Activated CD4-positive, alpha-beta T cell treated with anti-CD3 and anti-CD28 coated beads for 48 hours (primary cell): Measurements from ENCODE around the gene ZNF747.
A peak's percentile ranks its signal among the peaks of the same experiment; 100 is the strongest.
"Not testable (repeated sequence)": the region's sequence is repeated elsewhere in the genome, so short reads cannot be mapped to it uniquely, and the experiment has no call there.

Experiments used
- DNase-seq: peaks from one replicate; pipeline ENCODE4 v3.0.0-alpha.2; 2020

ZNF747 gene

DNA sequence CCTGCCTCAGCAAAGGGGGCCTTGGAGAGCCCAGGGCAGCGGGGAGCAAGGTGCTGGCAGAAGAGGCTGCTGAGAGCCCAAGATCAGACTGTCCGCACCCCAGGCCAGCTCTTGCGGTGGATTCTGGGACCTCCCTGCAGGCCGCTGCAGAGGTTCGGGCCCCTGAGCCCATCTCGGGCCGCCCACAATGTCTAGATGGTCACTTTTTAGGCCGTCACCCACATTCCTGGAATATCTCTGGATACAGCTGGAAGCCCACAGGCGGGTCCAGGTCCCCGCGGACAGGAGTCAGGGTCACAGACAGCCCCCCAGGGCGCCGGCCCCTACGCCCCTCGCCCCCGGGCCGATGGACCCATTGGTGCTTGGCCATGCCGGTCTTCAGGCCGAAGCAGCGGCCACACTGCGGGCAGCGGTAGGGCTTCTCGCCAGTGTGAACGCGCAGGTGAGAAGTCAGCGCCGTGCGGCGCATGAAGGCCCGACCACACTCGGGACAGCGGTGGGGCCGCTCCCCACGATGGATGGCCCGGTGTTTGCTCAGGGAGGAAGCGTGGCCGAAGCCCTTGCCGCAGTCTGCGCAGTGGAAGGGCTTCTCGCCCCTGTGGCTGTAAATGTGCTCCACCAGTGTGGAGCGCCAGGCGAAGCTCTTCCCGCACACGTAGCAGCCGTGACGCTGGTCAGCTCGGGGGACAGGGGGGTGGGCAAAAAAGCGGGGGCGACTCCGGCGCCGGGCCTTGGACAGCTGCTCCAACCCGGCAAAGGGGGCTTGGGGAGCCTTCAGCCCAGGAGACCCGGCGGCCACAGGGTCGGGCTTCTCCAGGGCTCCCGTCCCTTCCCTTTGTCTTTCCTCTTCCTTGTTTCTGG, 2.1 kb downstream of the ZNF747 start:
- DNase-seq: no peak

DNA sequence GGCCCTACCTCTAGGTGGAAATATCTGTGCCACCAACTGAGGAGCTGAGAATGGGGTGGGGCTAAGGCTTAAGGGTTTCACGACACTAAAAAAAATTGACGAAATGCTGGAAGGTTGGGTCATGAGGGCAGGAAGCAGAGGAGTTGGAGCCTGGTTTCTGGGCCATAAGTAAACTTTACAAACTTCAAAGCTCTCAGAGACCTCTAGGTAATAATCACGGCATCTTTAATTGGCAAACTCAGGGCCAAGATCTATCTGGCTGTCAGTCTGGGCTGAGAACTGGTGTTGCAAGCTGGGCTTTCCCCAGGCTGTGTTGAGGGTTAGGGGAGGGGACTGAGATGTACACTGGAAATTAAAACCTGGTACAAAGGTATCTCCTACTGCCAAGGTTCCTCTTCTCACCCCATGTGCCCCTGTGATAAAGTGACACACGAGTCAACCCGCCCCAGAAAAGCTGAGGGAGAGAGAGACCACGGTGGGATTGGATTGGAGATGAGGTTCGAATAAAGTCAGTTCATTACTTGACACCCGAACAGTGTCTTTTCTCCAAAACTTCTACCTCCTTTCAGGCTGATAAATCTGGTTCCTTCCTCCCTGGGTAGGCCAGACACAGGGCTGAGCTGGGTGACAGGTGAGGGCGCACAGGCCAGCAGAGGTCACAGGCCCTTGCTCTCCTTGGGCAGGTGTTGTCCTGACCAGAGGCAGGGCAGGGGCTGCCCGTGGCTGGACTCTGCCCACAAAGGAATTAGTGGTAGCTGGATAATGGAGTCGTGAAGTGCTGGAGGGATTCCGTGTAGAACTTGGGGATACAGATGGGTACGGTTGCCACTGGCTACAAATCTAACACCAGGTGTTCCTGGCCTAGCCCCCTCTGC, 4.3 kb downstream of the ZNF747 start:
- DNase-seq: no peak

DNA sequence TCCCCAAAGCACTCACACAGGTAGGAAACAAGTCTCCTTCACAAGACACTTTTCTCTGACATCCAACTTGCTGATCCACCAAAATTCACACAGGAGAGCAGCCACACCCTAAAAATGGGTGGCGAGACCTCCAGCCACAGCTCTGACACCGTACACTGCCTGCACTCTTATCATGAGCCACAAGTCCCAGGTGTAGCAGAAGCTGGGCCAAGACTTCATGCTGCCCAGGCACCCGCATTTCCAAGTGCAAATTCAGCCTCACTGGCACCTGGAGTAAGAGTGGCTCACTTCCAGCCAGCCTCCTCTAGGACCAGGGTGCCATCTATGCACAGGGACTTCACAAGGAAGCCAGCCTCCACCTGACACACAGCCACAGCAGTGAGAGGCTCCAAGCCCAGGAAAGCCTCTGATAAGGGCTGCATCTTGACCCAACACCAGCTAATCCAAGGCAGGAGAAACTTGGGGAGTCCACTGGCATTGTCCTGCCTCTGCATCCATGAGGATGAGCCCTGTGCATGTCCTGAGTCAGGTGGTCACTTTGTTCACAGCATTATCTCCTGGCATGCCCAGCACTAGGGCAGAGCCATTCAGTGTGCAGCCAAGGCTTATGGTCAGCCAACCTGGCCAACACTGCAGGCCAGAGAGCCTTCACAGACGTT, 5.7 kb downstream of the ZNF747 start:
- DNase-seq: no peak

GRCh38 chr16:30527635-30528178, 7.0 kb downstream of the ZNF747 start:
- DNase-seq: no peak

- peak; percentile 98 for DNase-seq
Measured at GRCh38 chr16:30526823-30527634, 7.6 kb downstream of the ZNF747 start.

DNA sequence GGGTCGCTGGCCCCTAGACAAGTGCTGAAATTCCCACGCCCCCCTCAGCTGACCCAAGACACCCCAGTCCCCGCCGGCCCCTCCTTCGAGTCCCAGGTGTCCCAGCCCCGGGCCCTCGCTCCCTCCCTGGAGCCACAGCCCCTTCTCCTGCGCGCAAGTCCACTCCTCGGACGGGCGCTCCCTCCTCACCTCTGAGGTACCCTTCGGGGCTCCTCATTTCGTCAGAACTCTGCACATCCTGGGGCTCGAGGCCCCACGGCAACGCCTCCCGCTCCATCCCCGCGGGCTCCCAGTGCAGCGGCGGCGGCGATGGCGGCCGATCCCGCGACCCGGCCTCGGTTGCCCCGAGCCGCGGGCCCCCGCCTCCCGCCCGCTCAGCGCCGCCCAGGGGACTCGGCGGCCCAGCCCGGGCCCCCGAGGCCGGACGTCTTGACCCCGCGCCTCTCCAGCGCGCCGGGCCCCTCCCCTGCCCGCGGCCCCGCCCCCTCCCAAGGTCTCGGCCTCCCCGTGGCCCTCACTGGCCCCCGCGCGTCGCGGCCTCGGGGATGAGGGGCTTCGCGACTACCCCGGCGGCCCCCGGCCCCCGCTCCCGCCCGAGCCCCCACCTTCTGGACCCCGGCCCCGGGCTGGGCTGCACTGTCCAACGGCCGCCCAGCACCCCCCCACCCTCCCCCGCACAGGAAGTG, 8.4 kb downstream of the ZNF747 start, which contains the start of gene ZNF768:
Gene ZNF768, minus strand, starts transcription at position 430 of the 686 bp plus-strand sequence. Its CDS starts 153 bp downstream, at position 277.
- DNase-seq: peak; percentile 42

DNA sequence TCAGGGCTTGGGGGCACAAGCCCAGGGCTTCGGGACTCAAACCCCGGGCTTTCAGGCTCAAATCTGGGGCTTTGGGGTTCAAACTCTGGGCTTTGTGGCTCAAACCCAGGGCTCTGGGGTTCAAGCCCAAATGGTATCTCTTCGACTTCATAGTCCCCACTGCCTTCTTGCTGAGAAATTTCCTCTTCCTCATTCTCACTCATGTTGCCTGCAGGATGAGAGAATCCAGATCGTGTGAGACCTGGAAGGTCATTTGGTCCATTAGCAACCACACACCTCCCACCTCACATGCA, 8.9 kb downstream of the ZNF747 start:
- no peak for DNase-seq

- DNase-seq: no peak
Measured at GRCh38 chr16:30524575-30525568, 9.8 kb downstream of the ZNF747 start.

- DNase-seq: no peak
Measured at GRCh38 chr16:30523768-30524574, 10.7 kb downstream of the ZNF747 start.

- not testable (repeated sequence) for DNase-seq
Measured at GRCh38 chr16:30522702-30523463, 11.8 kb downstream of the ZNF747 start.

- DNase-seq: no peak
Measured at GRCh38 chr16:30521873-30522641, 12.6 kb downstream of the ZNF747 start.

GRCh38 chr16:30521476-30521872, 13.2 kb downstream of the ZNF747 start:
- no peak for DNase-seq

DNA sequence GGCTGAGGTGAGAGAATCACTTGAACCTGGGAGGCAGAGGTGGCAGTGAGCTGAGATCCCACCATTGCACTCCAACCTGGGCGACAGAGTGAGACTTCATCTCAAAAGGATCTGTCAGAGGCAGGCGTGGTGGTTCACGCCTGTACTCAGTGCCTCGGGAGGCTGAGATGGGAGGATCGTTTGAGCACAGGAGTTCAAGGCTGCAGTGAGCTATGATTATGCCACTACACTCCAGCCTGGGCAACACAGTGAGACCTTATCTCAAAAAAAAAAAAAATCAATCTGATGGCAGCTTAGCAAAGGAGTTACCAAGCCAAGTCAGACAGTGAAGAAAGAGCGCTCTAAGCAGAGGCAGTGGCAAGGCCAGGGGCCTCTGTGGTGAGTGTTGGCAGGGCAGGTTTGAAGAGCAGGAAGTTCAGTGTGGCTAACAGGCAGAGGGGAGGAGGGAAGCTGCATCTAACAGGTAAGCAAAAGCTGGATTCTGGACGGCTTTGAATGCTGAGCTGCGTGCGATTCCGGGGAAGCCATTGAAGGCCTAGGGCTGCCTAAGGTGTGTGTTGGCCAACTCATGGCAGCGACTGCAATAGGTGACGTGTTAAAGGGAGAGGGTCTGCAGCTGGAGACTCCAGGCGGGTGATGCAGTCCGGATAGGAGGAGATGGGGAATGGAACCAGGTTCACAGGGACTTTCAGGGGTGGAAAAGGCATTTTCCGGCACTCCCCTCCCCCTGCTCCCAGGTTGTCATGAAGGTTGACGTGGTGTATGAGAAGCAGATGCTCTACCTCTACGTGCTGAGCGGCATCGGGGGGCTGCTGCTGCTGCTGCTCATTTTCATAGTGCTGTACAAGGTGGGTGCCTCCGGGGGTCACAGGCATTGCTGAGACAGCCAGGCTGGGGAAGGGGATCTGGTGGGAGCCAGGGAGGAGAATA, 15.3 kb downstream of the ZNF747 start:
- DNase-seq: no peak

DNA sequence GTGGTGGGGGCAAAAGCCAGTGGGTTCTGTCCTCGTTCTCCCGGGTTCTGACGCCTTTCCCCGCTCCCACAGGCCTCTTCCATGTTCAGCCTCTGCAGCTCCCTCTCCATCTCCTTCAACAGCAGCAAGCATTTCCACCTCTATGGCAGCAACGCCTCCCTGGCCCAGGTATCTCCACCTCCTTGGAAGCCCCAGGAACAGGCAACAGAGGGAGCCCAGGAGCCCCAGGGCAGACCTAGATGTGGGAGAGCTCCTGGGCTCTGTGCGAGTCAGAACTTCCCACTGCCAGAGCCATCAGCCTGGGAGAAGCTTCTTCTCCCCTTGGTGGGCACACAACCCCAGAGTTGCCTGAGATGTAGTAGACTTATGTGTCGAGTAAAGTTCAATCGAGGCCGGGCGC, 16.1 kb downstream of the ZNF747 start:
- no peak for DNase-seq

GRCh38 chr16:30515275-30515674, 19.4 kb downstream of the ZNF747 start:
- no peak for DNase-seq

DNA sequence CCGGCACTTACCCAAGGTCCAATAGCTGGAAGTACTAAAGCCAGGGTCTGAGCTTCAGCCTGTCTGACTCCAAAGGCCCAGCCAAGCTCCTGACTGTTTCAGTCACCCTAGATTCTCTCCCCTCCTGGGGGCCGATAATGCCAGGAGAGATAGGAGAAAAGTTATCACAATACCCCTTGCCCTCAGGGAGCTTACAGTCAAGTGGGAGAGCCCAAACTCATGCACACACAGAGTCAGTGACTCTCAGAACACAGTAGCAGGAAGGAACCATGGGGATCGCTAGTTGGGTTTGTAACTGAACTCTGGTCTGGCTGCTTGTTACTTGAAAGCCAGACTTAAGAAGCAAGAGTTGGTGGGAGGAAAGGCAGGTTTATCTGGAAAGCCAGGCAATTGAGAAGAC, 23.1 kb downstream of the ZNF747 start:
- no peak for DNase-seq
